ENCODE results near the gene PALM.
"Not testable (repeated sequence)": the region's sequence is repeated elsewhere in the genome, so short reads cannot be mapped to it uniquely, and the experiment has no call there.

The PALM gene

DNA sequence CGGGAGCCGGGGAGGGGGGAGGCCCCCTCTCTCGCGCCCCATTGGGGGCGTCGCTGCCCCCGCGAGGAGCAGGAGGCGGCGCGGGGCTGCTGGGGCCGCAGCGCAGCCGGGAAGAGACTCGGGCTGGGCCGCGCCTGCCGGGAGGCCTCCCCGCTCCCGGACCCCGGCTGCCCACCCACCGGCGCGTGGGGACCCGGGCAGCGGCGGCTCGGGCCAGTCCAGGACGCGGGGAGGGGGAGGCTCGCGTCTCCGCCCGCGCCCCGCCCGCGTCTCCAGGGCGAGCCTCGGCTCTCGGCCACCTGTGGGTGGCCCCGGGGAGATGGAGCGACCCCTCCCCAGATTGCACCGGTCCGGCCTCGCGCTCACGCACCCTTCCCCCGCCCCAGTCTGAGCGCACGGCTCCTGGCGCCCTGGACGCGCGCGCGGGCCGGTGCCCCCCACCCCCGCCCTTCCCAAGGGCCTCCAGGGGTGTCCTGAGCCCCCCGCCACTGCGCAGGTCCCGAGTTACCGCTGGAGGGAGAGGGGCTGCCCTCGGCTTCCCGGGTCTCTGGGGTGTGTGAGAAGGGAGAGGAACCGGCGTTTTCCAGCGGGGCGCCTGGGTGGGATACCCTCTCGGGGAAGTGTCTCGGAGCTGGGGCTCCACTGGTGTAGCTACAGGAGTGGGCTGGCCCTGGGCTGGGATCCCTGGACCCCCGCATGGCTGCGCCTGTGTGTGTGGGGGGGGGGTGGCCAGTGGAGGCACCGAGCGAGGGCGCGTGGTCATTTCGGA is 645 bp downstream of the PALM start:
- no peak for DNase-seq

DNA sequence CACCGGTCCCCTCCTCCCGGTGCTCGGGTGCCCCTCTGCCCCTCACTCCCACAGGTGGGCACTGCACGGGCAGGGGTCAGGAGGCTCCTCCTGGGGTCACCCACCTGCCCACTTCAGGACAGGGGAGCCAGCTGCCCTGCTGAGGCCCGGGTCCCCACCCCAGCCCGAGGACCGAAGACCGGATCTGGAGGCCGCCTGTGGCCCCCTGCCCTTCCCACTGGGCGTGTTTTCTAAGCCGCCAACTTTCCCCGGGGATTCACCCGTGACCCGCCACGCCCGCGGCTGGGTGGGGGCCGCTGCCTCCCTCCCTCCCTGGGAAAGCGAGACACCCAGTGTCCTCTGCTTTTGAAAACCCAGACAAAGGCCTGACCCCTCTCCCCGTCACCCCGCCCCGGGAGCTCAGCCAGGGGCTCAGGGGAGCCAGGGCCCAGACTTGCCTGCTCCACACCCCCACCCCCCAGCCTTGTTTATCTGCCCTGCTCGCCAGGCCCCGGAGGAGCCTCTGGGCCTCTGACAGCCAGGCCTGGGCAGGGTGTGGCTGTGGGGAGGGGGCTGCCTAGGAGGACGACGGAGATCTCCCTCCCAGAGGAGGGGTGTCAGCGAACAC is 1.3 kb downstream of the PALM start:
- DNase-seq, result no peak

DNA sequence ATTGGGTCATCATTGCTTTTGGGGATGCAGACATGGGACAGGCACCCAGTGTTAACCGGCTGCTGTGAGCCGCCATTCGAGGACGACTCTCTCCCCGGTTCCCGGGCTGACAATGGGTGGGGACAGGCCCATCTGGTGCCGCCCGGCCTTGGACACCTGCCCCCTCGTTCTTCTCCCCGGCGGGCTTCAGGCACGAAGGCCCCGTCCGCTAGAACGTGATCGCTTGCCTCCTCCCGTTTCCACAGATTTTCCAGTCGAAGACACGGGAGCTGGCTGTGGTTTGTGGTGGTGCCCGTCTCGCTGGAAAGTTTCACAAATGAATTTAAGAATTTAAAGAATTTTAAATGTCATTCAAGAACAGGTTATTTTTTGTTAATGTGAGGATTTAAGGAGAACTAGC is 2.0 kb downstream of the PALM start:
- no peak for DNase-seq

DNA sequence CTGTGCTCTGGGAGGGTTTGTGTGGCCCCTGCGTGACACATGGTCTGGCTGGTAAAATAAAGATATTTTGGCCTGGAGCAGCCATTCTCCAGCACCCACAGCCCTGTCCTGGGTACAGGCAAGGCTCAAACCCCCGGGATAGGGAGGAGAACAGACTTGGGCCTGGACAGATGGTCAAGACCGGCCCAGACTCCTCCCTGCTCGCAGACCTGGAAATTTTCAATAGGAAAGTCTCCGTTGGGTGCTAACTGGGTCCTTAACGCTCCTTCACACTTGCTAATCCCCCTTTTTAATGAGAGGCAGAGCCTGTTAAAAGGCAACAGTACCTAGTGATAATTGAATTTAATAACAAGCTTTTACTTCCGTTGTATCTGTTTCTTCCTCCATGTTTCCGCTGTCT is 2.5 kb downstream of the PALM start:
- no peak for DNase-seq

DNA sequence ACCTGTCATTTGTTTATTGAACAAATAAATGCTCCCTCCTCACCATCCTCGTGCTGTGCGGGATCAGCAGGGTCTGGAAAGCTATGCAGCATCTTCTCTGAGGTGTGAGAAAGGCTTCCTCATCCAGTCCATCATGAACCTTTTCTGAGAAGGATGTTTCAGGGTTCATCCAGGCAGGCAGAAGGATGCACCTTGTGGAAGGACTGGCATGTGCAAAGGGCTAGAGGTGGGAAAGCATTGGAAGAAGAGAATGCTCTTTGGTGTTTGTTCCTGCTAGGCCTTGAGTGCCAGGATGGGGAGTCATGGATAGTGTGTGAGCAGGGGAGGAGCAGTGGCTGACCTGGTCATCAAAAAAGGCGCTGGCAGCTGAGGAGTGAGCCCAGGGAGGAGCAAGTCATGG is 6.6 kb downstream of the PALM start:
- DNase-seq, result no peak

DNA sequence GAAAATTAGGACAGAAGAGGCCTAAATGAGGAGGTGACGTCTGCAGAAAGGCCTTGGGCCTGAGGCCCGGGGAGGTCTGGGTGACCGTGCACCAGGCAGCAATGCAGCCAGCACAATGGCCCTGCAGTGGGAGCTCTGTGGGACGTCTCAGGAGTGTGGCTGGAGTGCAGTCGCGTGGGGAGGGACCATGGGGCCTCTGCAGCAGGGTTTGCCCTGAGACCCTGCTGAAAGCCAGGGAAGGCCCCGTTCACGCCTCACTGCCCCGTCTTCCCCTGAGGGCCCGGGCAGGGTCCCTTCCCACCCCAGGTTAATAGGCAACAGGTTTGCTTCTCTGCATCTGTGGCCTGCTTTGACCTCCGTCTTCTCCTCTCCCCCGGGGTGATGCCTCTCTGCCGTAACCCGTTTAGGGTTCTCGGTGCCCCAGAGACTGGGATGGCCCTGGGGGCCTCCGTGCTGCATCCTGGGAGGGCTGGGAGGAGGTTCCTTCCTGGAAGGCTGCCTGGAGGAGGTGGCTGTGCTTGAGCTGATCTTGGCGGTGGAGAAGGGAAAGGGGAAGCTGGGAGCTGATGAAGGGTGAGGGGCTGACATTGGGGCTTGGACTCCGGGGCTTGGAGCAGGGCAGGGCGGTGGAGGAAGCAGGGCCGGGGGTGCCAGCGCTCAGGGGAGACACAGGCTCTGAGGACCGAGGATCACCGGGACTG is 9.7 kb downstream of the PALM start:
- no peak for DNase-seq

DNA sequence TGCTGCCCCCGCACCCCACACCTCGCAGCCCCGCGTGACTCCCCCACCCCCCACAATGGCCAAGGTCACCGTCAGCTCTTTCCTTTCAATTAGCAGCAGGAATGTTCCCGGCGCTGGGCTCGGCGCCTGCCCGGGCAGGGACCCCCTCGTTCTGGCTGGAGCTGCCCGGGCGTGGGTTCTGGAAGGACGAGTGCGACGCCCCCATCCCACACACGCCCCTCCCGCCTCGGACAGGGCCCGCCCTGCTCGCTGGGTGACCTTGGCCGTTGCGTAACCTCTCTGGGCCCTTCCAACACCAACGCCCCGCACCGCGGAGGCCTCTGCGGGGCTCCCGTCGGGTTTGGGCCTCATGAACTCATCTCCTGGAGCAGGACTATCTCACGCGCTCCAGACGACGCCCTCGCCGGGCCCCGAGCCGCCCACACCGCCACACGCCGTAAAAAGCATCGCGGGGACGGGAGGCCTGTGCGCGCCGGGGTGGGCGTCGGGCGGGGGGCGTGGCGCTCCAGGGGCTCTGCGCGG is 10.3 kb downstream of the PALM start:
- DNase-seq, result no peak

DNA sequence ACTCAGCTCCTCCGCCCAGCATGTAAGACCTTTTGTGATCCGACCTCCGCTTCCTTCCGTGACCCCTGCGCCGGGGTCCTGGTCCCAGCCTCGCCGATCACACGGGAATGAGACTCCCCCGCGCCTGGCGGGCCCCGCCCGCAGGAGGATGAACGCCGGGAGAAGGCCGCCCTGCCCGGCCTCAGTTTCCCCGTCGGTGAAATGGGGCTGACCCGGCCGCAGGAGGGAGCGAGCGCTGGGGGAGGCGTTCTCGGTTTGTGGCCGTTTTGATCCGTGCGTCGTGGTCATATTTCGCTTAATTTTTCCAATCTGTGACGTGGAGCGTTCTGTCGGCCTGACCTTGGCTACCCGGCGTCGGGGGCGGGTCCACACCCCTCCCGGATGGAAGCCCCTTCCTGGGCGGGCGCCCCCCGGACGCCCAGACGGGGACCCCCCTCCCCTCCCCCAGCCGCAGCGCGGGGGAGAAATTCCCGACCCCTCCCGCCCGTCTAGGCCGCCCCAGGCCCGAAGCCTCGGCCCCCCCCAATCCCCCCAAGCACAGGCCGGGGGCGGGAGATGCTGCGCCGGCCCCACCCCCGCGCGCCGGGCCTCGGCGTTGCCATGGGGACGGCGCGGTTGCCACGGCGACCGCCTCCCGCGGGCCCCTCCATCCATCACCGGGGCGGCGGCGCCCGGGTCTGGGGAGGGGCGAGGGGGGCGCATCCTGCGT is 11.1 kb downstream of the PALM start:
- no peak for DNase-seq

DNA sequence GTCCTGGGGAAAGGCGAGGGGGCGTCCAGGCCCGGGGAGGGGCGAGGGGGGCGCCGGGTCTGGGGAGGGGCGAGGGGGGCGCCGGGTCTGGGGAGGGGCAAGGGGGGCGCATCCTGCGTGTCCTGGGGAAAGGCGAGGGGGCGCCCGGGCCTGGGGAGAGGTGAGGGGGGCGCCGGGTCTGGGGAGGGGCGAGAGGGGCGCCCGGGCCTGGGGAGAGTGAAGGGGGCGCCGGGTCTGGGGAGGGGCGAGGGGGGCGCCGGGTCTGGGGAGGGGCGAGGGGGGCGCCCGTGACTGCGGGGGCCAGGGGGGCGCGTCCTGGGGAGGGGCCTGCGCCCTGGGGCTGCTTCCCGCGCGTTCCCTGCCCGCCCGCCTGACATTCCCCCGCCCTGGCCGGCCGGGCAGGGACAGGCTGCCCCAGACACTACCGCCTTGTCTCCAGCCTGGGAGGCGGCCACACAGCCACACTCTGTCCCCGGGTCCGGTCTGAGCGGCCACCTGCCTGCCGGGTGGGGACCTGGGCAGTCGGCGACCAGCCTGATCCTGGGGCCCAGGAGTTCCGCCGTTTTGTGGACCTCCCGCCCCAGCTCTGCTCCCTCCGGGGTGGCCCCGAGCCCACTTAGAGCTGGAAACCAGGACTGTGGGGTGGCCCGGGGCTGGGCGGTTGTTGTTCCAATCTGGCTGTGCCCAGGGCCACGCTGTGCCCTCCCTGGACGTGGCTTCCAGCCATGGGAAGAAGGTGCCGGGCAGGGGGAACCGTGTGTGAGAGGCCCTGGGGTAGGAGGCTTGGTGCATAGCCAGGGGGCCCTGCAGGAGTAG is 11.8 kb downstream of the PALM start:
- DNase-seq, result no peak

DNA sequence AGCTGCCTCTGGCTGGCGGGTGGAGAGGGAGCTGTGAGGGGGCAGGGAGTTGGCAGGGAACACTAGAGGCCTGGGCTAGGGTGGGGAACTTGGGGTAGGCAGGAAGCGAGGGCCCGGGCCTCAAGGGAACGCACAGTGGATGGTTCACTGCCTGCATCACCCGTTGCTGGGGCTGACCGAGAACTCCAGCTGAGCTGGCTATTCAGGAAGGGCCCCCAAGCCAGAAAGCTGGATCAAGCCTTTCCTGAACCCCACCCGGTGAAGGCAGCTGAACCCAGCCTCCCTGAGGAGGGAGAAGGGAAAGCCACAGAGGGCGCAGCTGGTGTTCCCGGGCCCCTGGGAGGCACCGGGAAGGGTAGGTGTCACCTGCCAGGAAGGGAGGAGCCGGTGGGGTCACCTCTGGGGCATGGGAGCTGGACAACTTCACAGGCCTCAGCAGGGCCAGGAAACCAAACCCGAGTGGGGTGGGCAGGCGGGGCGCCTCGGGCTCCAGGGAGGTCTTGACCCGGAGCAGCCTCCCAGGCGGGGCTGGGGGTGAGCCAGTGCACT is 13.9 kb downstream of the PALM start:
- no peak for DNase-seq

DNA sequence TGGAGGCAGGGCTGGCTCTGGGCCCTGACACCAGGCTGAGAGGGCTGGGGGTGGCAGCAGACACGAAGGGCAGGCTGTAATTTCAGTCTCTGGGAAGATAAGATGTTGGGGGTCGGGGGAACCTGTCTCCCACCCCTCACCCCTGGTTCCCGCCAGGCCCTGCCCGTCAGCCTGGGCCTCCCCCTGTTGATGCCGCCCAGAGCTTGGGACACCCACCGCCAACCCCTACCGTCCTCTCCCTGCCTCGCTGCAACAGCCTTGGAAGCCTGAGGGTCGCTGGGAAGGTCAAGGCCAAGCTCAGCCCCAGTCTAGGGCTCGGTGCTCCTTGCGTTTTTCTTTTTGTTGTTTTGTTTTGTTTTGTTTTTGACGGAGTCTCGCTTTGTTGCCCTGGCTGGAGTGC is 14.5 kb downstream of the PALM start:
- DNase-seq, result no peak

DNA sequence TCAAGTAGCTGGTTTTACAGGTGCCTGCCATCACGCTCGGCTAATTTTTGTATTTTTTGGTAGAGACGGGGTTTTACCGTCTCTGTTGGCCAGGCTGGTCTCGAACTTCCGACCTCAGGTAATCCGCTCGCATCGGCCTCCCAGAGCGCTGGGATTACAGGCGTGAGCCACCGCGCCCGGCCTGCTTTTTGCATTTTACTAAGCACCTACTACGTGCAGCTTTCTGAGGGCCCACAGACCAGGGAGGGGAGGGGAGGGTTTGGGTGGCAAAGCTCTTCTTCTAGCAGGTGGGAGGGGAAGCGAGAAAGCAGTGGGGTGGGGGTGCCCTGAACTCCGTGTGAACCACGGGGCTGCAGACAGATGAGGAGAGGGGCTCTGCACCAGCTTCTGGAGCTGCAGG is 15.0 kb downstream of the PALM start:
- no peak for DNase-seq

DNA sequence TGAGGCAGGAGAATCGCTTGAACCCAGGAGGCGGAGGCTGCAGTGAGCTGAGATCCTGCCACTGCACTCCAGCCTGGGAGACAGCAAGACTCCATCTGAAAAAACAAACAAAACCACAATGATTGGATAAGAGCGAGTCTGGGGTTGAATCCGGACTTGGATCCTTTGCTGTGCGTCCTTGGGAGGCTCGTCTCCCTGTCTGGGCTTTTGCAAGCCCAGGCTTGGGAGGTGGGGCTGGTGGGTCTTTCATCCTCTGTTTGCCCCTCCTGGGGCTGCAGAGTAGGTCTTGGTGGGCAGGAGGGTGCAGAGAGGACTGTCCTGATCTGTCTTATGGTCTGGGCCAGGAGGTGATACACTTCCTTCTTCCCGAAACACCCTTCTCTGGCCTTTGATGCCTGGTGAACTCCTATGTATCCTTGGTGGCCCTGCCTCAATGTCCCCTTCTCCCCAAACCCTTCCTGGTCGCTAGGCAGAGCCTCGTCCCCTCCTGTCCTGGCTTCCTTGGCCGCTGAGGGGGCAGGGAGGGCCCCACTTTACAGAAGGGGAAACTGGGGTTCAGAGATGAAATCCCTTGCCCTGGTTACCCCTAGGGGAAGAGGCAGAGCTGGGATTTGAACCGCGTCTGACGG is 16.8 kb downstream of the PALM start:
- no peak for DNase-seq

DNA sequence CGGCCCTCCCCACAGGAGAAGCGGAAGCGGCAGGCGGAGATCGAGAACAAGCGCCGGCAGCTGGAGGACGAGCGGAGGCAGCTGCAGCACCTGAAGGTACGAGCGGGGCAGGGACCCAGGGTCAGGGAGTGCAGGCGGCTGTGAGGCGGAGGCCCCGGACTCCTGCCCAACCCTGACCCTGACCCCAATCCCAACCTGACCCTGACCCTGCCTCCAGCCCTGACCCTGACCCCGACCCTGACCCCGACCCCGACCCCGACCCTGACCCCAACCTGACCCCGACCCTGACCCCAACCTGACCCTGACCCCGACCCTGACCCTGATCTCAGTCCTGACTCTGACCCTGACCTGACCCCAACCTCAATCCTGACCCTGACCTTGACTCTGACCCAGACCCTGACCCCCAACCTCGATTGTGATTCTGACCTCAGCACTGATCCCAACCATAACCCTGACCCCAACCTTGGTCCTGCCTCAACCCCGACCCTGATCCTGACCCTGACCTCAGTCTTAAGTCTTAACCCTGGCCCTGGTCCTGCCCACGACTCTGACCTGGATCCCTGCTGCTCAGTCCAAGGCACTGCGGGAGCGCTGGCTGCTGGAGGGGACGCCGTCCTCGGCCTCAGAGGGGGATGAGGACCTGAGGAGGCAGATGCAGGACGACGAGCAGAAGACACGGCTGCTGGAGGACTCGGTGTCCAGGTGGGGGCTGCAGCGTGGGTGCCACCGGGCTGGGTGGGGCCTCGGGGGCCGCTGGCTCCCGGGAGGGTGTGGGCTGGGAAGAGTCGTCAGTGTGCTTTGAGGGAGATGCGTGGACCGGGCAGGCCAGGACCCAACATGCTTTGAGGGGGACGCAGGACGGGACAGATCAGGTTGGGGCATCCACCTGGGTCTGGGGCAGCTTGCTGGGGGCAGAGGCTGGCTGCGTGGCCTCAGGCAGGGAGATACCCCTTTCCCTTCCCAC is 18.5 kb downstream of the PALM start:
- no peak for DNase-seq

DNA sequence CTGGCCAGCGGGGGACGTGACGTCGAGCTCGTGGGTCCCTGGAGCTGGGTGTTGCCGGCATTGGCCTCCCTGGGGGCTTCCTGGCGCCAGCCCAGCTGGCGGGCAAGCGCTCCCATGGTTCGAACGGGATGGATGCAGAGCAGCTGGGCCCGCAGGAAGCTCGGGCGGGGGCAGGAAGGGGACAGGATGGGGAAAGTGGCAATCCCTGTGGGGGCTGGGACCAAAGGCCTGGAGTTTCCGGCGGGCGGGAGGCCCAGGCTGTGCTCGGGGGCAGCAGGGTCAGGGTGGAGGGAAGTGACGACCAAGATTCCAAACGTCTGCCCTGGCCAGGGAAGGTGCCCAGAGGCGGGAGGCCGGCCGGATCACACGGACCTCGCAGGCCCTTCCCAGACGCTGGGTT is 19.3 kb downstream of the PALM start:
- no peak for DNase-seq

DNA sequence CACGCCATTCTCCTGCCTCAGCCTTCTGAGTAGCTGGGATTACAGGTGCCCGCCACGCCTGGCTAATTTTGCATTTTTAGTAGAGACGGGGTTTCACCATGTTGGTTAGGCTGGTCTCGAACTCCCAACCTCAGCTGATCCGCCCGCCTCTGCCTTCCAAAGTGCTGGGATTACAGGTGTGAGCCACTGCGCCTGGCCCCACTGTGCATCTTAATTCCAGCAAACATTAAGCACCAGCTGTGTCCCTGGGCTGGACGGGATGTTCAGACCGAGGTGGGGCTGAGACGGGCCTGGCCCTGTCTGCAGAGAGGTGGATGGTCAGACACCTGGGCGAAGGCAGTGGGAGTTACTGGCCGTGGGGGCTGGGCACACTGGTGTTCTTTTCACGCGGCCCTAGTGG is 20.8 kb downstream of the PALM start:
- DNase-seq, result not testable (repeated sequence)

DNA sequence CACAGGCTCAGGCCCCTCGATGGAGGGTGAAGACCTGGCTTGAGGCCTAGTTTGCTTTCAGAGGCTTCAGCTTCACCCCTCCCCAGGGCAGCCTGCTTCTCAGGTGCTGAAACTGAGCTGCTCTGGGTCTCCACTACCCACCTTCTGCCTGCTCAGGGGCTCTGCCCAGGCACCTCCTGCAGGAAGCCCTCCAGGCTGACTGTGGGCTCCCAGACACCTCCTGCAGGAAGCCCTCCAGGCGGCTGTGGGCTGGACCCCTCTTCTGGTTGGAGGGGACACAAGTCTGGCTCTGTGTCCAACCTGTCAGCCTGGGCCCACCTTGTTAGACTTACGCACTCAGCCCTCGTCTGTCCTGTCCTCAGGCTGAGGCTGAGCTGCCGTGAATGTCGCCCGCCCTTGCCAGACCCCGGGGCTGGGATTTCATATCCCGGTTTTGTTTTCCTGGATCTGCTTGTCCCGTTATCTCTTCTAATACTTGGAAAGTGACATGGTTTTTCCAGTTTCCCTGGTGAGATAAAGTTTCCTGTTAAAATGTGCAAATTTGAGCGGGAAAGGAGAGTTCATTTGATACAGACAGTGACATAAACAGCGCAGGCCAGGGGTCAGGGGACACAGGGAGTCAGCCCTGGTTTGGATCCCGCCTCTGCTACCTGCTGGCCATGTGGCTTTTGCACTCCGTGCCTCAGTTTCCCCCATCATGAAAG is 21.4 kb downstream of the PALM start:
- no peak for DNase-seq

DNA sequence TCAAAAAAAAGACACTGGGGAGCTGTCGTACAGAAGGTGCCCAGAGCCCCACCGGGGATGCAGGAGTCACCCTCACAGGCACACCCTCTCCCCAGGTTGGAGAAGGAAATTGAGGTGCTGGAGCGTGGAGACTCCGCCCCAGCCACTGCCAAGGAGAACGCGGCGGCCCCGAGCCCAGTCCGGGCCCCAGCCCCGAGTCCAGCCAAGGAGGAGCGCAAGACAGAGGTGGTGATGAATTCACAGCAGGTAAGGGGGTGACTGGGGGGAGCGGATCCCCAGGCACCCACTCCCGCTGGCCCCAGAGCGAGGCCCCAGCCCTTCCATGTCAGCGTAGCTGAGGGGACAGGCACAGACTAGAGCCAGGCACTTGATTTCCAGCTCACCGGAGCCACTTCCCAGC is 22.3 kb downstream of the PALM start:
- no peak for DNase-seq

DNA sequence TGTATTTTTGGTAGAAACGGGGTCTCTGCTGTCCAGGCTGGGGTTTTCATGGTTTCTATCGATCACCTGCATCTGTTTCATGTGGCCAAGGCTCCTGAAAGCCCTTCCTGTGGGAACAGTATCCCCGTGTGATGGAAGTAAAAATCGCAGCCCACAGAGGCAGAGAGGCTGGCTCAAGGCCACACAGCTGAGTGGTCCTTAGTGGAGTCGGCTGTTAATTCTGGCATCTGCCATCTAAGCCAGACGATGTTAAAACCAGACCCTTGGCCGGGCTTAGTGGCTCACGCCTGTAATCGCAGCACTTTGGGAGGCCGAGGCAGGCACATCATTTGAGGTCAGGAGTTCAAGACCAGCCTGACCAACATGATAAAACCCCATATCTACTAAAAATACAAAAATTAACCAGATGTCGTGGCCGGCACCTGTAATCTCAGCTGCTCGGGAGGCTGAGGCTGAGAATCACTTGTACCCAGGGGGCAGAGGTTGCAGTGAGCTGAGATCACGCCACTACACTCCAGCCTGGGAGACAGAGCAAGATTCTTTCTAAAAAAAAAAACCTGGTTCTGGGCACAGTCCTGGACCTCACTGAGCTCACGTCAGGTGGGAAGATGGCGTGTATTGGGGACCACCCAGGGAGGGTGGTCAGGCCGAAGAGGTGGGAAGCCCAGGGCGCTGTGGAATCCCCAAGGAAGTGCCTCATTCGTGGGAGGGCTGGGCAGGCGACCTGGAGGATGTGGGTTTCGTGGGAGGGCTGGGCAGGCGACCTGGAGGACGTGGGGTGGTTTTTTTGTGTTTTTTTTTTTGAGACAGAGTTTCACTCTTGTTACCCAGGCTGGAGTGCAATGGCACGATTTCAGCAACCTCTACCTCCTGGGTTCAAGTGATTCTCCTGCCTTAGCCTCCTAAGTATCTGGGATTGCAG is 23.7 kb downstream of the PALM start:
- no peak for DNase-seq

Data from NCI-H1694 treated with DMSO at 0.1 percent for 48 hours (cell line).